ENCODE results near the gene LRP1B.

DNA sequence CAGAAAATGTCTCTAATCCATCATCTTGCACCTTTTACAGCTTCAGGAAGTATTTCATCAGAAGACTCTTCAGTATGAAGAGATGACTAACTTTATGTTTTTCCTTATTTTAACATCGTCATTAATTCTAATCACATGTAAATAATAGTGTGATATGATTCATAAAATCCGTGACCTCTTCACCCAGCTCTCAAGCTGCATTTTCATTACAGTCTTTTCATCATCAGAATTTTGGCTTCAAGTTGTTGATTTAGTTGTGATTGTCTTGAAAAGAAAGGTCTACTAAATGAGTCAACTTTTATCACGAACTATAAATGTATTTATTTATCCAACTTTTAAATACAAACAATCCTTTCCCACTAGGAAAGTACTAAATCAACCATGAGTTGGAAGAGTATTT, 410.3 kb downstream of the LRP1B start:
- no peak for TF ChIP-seq EZH2 (IDR thresholded peaks at IDR 0.05; ENCODE audit: borderline replicate concordance, low read length)
- TF ChIP-seq, protein P1, sequence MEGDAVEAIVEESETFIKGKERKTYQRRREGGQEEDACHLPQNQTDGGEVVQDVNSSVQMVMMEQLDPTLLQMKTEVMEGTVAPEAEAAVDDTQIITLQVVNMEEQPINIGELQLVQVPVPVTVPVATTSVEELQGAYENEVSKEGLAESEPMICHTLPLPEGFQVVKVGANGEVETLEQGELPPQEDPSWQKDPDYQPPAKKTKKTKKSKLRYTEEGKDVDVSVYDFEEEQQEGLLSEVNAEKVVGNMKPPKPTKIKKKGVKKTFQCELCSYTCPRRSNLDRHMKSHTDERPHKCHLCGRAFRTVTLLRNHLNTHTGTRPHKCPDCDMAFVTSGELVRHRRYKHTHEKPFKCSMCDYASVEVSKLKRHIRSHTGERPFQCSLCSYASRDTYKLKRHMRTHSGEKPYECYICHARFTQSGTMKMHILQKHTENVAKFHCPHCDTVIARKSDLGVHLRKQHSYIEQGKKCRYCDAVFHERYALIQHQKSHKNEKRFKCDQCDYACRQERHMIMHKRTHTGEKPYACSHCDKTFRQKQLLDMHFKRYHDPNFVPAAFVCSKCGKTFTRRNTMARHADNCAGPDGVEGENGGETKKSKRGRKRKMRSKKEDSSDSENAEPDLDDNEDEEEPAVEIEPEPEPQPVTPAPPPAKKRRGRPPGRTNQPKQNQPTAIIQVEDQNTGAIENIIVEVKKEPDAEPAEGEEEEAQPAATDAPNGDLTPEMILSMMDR (conservative IDR thresholded peaks at IDR 0.05 in 1 of 2, IDR thresholded peaks at IDR 0.05 in 1 of 2; ENCODE audit: extremely low read depth in 1 of 2, insufficient read depth in 1 of 2, low read depth in 1 of 2, low read length in 2 of 2) = no peak
